ENCODE data around the gene GRM5.
"Not testable (repeated sequence)": the region's sequence is repeated elsewhere in the genome, so short reads cannot be mapped to it uniquely, and the experiment has no call there.

Gene GRM5

DNA sequence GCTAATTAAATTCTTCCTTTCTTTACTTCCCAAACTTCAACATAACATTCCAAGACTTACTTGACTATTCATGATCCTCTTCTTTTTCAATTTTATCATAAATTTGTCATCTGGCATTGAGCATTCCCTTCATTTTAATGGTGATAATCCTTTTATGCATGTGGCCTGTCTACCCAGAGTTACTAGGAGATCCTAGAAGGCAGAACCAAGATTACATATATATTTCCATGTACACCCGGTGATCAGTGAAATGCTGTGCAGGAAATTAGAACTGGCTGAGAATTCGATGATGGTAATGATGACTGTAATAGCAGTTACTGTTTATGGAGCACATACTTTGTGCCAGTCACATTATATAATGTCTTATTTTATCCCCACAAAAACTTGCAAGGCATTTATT is 104.2 kb downstream of the GRM5 start:
- not testable (repeated sequence) for DNase-seq

DNA sequence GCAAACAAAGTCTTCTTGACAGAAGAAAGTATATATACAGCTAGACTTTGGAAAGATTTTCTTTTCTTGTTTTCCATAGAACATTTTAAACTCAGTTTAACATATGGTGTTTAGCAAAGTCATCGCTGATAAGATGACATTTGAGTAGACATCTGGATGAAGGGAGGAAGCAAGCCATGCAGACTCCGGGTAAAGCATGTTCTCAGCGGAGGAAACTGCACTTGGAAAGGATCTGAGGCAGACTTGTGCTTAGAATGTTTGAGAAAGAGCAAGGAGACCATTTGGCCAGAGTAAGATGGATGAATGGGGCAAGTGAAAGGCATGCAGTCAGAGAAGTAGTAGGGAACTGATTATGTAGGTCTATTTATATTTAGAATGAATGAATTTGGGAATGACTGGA is 105.9 kb downstream of the GRM5 start:
- DNase-seq, result not testable (repeated sequence)

DNA sequence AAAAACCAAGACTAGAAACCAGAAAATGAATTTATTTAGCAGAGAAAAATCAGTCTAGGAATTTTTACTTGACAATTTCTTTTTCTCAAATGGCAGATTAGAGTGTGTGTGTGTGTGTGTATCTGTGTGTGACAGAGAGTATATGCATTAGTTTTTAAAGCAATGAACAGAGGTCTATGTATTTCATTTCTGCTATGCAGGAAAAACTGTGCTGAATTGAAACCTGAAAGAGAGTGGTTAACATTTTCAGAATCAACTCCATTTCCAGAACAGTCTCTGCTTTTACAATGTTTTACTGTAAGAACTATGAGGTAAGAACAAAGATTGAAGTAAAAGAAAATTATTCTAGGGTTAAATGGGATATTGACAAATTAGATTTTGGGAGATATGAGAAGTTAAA is 114.8 kb downstream of the GRM5 start:
- DNase-seq, result no peak

DNA sequence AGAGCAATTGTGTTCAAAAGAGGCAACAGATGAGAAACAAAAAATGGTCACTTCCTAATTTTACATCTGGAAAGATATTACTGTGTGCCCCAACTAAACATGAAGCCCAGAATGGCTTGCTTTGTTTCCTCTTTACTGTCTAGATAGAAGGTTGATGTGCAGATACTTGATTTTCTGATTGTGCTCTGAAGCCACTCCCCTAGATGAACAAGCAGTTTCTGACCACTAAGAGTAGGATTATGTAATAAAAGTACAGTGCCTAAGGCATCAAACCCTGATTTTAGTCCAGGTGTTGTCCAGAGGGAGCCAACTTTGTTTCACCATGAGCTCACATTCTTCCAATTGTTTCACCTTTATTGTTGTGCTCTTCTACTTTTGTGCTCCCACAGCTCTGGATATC is 116.9 kb downstream of the GRM5 start:
- DNase-seq, result not testable (repeated sequence)

DNA sequence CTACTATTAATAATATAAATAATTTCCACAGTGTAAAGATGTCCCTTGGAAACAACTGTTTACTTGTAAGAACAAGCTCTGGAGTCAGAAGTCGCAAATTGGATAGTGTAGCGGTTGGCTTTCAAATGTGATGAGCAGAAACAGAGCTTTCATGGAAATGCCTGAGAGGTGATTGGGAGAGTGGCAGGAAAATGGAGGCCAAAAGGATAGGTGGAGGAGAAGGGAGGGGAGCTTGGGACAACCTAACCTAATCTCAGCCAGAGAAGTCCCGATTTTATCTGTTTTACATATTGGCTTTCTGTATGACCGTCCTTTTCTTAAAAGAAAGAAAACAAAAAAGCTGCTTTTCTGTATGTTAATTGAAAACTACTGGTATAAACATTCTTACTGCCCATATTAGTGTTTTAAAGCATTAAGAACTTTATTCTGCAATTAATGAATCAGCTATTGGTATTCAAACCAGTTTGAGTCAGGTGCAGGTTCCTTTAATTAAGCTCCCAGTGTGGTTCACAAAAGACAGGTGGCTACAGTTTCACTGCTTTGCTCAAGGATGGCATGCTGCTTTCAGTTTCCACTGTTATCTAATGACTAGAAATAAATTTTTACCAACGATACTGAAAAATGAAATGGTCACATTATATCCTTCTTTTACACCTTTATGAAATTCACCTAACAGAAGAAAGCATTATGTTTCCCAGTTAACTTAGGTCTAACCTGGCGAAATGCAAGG is 117.8 kb downstream of the GRM5 start:
- not testable (repeated sequence) for DNase-seq

DNA sequence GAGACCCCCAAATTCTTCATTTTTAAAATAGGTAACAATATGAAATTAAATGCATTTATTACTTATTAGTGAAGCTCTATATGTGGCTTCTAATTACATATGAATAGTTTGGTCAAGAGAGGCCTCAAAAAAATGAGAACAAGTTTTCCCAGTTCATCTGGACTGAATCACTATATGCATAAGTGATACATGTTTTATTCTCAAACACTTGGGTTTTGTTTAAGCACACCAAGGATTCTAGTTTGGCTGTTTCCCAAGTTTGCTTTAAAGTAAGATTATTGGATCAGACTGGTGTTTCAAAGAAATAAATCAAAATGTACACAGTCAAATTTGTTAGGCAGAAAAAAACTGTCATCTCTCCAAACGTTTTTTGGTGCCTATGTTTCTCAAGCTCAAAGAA is 136.1 kb downstream of the GRM5 start:
- not testable (repeated sequence) for DNase-seq

DNA sequence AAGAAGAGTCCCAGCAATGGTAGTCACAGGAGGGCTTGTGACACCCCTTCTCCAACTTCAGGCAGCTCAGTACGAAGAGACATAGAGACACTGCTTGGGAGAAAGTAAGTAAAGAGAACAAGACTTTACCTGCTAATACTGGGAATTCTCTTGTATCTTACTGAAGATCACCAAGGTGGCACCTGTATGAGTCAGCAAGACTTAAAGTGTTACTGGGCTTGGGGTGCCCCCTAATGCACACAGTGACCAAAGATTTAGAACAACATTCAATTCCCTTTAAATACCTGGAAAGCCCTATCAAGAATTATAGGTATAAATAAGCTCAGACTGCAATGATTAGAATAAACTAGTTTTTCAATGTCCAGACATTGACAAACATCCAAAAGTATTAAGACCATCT is 148.7 kb downstream of the GRM5 start:
- not testable (repeated sequence) for DNase-seq

DNA sequence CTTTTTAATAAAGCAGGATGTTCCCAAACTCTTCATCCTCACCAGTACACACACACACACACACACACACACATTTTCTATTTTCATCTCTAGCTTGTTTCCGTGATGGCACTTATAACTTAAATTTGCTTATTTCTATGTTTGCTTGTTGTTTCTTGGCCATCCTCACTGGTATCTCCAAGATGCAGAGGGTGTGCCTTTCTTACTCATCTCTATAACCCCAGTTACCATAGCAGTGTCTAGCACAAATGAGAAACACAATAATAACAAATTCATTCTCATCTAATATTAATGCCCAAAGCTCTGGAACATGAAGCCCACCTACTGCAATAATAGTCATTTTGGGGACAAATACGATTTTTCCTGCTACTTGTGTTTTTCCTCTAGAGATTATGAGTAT is 156.3 kb downstream of the GRM5 start:
- DNase-seq, result no peak

DNA sequence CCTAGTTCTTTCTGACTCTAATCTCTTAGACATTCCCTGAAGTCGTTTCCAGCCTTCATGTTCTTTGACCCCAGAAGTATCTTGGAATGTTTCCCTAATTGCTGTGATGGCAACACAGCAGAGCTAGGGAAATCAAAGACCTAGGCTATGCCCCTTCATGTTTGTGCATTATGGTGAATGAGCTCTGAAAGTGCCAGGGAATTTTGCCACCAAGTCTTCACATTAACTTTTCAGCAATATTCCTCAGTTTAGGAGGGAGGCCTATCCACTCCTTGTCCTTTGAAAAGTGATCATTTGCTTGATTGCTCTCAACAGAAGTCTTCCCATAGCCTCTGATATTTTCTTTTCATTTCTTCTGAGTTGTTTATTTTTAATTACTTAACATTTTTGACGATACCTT is 164.3 kb downstream of the GRM5 start:
- DNase-seq, result not testable (repeated sequence)

DNA sequence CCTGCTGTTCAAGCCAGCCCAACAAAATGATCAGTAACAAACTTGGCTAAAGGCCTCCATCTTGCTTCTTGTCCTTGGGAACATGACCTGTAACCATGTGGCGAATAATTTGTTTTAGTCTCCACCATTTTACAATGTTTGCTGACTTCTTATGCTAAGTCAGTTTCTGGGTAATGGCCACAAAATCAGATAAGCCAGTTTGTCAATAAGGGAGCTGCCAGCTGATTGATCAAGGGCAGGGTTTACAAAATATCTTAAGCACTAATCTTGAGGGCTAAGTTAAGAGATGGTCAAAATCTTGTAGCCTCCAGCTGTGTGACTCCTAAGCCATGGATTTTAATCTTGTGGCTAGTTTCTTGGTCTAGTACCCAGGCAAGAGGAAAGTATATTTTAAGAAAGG is 176.9 kb downstream of the GRM5 start:
- DNase-seq, result not testable (repeated sequence)

DNA sequence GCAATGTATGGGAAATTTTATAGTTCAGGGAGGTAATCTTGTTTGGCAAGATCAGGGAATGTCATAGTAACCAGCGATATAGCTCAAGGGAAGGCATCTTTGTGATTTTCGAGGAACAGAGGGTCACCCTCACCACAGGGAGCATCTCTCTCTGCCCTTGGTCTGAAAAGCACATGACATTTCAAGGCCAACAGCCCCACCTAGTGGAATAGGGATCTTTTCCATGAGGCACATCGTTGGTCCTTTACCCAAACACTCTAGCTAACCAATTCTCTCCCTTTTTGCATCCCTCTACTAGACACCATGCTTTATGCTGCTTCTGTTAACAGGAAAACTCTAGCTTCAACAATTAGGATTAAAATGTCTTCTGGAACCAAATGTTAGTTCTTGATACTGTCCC is 179.0 kb downstream of the GRM5 start:
- no peak for DNase-seq

DNA sequence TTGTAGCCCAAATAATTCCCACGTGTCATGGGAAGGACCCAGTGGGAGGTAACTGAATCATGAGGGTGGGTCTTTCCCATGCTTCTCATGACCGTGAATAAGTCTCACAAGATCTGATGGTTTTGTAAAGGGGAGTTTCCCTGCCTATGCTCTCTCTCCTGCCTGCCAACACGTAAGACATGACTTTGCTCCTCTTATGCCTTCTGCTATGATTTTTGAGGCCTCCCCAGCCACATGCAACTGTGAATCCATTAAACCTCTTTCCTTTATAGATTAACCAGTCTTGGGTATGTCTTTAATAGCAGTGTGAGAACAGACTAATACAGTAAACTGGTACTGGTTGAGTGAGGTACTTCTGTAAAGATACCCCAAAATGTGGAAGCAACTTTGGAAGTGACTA is 183.0 kb downstream of the GRM5 start:
- DNase-seq, result not testable (repeated sequence)

DNA sequence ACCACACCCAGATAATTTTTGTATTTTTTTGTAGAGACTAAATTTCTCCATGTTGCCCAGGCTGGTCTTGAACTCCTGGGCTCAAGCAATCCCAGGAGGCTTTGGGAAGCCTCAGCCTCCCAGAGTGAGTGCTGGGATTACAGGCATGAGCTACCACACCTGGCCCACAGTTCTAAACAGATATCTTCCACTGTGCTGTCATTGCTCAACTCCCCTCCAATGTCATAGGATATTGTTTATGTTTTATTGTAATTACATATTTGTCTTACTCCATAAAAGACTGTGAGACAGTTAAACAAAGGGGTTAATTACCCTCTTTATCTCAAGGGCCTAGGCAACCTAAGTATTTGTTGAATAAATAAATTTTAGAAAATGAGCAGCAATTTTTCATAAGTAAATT is 204.2 kb downstream of the GRM5 start:
- DNase-seq, result no peak

DNA sequence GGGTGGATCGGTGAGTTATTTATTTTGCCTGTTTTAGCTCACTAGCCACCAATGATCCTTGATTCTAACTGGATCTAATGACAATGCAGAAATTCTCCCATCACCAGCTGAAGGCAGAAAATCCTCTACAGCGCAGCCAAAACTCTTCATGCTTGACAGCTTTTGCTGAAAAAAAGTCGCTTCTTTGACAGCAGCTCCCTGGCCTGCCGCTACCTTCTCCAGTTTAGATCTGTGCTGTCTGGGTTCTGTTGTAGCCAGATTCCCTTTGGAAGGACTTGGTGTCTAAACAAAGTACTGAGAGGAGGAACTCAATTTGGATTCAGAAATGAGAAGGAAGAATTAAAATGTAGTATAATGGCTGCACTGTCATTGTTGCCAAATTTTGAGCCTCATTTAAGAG is 205.4 kb downstream of the GRM5 start:
- not testable (repeated sequence) for DNase-seq

DNA sequence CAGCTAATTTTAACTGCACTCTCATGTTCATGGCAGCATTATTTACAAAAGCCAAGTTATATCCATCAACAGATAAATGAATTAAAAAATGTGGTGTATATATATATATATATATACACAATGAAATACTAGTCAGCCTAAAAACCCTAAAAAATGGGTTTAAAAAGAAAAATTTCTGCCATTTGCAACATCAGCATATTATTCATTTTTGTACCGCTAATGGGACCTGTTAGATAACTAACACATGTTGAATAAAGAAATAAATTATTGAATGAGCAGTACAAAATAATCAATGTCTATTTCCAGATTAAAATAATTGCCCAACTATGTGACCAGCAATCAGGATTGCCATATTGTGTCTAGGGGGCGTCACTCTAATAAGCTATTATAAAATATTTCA is 211.8 kb downstream of the GRM5 start:
- DNase-seq, result not testable (repeated sequence)

DNA sequence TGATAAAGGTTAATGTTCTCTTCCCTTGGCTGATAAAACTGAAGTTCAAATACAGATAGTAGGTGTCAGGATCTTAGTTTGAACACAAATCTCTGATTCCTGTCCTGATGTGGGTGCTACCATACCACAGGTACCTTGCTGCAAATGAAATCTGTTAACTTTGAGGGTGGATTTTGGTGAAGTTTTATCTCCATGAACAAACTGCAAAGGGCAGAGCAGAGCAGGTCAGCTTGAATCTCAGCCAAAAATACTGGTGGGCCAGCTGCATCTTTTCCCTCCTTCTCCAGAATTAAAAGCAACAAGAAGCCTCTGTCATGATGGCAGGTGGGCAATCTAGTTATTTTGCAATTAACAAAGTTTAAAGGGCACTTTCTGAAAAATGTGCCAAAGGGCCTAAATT is 214.2 kb downstream of the GRM5 start:
- DNase-seq, result not testable (repeated sequence)

DNA sequence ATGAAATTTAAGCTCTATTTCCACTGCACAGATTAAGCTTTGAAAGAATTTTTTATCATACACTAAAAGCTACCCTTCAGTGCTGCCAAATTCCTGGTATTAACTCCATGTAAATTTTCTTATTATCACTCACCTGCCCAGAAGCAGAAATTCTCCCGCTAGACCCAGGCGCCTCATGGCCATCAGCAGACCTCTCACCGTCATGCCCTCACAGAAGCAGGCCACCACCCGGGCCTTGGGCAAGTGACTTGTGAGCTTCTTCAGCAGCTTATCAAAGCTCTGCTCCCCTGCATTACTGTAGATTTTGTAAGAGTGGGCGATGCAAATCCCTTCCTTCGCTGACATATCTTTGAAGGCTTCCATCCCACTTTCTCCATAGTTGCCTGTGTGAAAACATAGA is 216.0 kb downstream of the GRM5 start:
- not testable (repeated sequence) for DNase-seq

DNA sequence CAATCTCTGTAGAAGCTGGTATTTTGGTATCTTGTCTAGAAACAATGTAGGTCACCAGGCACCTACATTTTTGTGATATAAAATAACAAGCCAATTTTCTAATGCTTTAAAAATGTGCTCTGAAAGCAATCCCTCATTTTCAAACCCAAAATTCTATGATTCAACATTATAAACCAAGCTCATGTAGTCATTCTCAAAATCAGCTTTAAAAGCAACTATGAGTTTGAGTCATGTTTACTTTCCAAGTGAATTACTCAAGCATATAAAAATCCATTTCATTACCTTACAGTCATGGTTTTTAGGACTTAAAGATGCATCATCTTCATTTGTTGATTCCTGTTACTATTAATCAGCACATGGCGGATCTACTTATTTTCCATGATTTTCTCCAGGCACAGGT is 216.4 kb downstream of the GRM5 start:
- no peak for DNase-seq

DNA sequence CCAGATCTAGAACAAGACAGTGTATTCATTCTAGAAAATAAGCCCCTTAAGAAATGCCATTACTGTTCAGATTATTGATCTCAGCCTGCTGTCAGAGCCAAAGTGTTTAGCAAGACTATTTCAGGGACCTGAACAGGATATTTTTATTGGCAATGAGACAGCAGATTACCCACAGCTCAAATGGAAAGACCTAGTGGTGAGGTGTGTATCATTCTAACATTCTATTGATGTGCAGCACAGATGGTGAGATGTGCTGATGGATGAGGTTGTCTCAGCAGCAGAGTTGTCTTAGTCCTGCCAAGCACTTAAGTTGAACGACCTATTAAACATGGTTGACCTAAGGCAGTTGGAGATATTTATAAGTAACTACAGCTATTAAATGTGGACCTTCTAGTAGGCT is 219.5 kb downstream of the GRM5 start:
- DNase-seq, result not testable (repeated sequence)

DNA sequence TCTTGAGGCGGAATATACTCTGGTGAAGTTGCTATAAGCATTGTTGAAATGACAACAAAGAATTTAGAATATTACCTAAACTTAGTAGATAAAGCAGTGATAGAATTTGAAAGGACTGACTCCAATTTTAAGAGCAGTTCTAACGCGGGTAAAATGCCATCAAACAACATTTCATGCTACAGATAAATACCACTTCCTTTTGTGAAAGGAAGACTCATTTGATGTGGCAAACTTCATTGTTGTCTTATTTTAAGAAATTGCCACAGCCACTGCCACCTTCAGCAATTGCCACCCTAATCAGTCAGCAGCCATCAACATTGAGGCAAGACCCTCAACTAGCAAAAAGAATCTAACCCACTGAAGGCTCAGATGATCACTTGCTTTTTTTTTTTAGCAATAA is 220.8 kb downstream of the GRM5 start:
- not testable (repeated sequence) for DNase-seq

DNA sequence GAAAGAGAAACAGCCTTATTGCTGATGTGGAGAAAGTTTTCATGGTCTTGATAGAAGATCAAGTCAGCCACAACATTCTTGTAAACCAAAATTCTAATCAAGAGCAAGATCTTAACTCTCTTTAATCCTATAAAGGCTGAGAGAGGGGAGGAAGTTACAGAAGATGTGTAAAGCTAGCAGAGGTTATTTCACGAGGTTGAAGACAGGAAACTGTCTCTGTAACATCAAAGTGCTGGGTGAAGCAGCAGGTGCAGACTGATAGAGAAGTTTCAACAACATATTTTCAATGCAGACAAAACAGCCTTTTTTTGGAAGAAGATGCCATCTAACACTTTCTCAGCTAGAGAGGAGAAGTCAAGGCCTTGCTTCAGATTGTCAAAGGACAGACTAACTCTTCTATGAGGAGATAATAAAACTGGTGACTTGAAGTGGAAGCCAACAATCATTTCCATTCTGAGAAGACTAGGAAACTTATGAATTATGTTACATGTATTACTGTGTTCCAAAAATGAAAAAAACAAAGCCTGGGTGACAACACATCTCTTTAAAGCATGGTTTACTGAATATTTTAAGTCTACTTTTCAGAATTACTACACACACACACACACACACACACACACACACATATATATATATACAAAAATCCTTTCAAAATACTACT is 221.9 kb downstream of the GRM5 start:
- DNase-seq, result not testable (repeated sequence)

DNA sequence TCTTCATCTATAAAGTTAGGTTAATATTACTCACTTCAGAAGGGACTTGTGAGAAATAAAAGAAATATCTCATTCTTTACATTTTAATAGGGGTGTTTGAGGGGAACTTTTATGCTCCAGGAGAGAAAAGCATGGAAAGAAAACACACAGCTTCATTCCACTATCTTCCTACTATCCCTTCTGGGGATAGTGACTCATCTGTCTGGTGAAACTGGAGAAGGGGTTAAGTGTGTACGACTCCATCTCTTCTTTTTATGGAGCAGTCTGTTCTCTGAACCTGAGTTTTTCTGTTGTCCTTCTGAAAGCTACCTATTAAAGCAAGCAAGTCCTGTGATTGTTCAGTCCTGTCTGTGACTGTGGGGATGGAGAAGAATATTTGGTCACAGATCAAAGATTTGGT is 227.6 kb downstream of the GRM5 start:
- not testable (repeated sequence) for DNase-seq

DNA sequence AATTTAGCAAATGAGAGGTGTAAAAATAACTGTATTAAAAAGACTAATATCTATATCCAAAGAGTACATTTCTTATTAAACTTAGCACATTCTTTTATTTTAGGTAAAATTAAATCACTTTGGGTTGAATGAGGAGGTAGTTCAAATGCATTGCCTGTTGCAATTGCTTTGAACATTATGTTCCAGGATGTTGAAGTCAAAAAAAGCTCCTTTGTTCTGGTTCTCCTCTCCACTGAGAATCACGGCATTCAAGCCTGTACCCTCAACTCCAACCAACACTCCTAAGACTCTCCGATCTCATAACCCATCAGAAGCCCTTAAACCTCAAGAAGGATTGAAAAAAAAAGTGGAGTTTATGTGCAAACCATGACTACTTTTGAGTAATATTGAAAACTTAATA is 230.1 kb downstream of the GRM5 start:
- DNase-seq, result not testable (repeated sequence)

DNA sequence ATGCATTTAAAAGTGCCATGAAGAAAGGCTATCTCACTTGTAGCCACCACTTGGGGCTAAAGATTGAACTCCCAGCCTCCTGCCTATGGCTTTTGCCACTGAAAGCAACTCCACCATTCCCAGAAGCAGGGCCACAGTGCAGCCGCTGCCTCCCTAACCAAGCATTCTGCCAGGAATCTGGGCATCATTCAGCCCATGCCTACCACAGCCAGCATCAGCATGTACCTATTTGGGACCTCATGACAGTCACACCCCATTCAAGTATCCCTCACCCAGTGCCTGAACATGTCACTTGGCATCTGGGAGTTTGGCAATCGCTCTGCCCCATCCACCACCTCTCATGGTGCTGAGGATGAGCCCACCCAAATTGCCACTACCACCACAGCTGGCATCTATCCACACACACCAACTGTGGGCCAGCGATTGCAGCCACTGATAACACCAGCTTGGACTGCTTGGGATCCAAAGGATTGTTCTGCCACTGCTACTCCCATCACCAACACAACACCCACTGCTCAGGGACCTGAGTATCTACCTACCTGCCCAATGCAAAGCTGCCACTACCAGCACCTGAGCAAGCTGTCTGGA is 234.4 kb downstream of the GRM5 start:
- DNase-seq, result no peak

Data from inflammatory macrophage treated with lipopolysaccharide for 4 hours (primary cell).